Measurements from ENCODE around the gene HEATR9.

Gene HEATR9

DNA sequence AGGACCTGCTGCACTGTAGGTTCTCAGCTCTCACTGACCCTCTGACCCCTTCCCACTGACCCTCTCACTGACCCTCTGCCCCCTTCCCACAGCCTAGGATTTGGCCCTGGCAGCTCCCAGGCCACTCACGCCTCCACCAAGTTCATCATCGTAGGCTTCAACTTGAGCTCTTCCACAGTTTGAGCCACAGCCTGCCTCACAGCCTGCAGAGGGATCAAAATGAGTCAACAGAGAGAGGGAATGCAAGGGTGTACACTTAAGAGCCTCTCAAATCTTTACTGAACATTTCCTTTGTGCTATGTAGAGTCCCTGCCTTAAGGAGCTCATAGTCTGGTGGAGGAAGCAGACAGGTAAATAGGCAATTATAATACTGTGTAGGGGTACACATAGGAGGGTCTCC lies 12.1 kb downstream of the HEATR9 start:
- DNase-seq, result no peak

DNA sequence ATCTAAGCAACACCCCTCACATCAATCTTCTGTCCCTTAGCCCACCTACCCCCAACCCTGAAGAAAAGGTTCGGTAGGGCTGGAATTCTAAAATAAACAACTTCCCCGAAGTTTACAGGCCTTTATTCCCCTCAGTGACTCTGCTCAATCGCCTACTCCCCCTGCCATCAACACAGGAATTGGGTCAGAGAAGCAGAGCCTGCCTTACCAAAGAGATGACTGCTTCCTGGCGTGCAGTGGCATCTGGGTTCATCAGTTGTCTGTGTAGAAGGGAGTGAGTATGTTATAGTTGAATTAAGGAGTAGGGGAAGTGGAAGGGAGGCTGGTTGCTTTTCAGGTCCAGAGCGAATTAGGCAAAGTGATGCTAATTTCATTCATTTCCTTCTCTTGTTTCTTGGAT lies 12.7 kb downstream of the HEATR9 start:
- DNase-seq, result no peak

DNA sequence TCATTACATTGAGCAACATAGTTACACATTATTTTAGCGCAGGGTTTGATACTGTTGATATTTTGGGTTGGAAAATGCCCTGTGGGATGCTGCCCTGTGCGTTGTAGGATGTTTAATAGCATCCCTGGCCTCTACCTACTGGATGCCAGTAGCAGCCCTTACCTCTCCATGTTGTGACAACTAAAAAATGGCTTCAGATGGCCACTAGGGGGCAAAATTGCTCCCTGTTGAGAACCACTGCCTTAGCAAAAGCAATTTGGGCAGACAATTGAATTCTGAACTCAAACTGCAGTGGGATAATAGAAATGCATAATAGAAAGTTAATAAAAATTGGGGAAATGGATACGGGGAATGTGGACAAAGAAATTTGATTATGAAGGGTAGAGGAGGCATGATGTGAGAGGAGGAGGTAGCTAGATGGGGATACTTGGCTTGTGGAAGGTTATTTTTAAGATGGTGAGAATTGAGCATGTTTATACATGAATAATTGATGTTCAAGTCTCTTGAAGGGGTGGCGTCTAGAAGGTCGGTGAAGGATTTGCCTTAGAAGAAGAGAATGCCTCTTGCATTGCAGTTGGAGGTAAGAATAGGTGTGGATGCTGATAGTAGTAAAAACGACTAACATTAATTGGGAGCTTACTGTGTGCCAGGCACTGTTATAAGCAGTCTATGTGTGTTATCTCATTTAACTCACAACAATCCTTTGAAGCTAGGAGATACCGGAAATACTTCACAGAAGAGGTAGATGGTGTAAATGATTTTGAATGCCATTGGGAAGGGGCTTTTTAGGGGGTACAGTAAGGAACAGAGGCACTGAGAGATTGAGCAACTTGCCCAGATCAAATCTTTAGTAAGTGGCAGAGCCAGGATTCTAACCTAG lies 19.0 kb downstream of the HEATR9 start:
- peak in 1 of 4 experiments; percentile 3 for DNase-seq

DNA sequence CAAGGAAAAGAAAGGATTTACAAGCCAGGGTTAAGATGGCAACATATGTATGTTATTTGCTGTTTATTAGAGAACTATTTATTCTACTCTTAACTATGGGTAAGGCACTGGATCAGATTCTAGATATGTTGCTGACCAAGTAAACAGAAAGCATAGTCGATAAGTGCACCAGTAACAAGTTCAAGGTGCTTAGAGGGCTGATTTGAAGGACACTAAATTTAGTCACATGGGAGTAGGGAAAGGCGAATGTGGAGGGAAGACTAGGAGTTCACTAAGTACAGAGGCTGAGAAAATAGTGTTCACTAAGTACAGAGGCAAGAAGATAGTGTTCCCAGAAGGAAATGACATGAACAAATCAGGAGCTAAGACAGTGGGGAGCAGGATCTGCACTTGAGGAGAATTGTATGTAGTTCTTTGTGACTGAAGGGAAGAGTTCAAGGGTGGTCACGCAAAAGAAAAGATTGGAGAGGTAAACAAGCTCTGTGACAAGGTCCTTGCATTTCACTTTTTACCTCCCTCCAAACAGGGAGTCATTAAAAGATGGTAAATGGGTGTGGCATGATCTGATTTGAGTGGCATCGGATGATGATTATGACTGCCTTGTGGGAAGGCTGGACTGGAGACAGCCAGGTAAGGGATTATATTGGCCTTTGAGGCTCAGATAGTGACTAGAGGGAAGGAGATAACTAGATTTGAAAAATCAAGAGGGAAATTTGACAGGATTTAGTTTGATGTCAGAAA lies 20.9 kb downstream of the HEATR9 start:
- no peak for DNase-seq

DNA sequence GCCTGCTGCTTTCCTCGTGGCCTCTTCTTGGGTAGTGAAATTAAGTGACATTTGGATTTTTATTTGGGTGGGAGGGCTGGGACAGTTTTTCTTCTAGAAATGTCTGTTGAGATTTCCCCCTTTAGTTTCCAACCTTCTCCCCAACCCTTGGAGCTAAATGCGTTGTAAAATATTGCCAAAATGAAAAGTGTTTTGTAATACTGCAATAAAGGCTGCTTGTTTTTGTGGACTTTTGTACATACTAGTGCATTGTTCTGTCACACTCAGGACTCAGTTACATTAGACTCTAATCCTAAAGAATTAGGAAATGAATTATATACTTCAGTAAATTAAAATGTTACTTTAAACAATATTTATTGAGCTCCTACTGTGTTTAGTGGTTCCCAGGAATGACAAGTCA lies 21.7 kb downstream of the HEATR9 start:
- no peak for DNase-seq

DNA sequence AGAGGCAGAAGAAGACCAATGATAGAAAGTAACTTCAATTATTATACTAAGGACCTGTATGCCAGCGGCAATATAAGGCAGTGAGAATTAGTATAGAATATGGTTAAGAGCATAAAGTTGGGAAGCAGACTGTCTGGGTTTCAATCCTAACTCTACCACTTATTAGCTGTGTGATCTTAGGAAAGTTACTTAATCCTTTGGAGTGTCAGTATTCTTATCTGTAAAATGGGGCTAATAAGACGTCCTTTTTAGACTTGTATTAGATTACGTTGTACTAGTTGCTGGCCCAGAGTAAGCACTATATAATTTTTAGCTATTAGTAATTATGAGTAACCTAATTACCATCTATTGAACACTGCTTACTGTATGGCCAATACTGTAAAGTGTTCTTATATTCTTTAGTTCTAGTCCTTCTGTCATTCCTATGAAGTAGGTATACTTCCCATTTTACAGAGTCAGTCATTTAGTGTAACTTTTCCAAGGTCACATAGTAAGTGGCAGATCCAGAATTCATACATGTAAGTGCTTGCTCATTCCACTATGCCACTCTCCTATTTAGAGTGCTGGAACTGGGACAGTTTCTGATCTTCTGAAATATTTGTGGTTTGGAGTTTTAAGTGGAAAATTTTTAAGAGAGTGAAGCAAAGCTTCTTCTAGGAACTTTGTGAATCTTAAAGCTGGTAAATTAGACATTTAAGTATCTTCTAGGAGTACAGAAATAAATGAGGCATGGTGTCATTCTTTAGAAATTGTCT lies 22.5 kb downstream of the HEATR9 start:
- DNase-seq, result no peak

DNA sequence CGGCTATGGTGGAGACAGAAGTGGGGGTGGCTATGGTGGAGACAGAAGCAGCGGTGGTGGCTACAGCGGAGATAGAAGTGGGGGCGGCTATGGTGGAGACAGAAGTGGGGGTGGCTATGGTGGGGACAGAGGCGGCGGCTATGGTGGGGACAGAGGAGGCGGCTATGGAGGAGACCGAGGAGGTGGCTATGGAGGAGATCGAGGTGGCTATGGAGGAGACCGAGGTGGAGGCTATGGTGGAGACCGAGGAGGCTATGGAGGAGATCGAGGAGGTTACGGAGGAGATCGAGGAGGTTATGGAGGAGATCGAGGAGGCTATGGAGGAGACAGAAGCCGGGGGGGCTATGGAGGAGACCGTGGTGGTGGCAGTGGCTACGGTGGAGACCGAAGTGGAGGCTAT lies 24.1 kb downstream of the HEATR9 start:
- no peak for DNase-seq

DNA sequence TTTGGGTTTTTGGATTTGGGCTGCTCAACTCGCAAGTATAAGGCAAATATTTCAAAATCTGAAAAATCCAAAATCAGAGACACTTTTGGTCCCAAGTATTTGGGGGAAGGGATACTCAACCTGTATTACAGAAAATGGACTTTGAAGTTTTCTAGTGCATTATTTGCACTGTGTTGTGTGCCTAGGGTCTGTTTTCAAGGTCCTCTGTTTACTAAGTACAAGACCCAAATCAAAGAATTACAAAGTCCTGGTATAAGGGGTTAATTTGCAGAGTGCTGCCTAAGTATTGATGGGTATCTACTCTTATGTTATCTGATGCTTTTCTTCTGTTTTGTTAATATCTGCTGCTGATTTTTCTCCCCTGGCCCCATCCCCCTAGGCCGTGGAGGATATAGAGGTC lies 25.0 kb downstream of the HEATR9 start:
- no peak for DNase-seq

DNA sequence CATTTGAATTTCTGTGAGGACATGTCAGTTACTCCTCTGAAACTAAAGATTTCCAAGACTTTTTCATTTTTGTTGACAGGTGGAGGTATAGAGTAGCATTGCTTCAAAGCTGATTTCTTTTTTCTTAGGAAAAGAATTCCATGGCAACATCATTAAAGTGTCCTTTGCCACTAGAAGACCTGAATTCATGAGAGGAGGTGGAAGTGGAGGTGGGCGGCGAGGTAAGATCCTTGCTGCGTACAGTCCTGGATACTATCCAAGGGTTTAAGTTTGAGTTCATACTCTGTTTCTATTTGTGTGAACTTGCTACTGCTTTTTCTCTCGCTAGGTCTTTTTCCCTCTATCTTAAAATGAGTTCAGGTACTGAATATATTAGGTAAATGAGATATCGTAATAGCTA lies 26.5 kb downstream of the HEATR9 start:
- DNase-seq, result no peak

DNA sequence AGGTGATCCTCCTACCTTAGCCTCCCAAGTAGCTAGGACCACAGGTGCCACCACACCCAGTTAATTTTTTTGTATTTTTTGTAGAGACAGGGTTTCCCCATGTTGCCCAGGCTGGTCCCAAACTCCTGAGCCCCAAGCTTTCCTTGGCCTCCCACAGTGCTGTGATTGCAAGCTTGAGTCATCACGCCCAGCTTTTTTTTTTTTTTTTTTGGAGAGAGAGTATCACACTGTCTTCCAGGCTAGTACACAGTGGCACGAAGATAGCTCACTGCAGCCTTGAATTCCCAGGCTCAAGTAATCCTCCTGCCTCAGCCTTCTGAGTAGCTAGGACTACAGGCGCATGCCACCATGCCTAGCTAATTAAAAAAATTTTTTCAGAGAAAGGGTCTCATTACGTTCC lies 27.2 kb downstream of the HEATR9 start:
- DNase-seq, result no peak

DNA sequence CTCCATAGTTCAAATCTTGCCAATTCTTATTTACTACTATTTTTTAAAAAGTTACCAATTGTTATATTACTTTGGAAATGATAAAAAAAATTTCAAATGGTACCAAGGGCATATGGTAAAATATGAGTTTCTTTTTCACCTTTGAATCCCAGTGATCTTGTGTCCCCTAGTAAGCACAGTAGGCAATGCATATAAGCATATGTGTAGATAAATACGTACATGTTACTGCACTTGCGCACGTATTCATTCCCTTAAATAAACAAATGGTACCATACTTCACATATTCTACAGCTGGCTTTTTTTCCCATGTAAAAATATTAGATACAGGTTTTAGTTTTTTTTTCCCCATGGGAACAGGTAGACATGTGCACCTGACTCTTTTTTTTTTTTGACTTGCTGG lies 27.6 kb downstream of the HEATR9 start:
- DNase-seq, result no peak

DNA sequence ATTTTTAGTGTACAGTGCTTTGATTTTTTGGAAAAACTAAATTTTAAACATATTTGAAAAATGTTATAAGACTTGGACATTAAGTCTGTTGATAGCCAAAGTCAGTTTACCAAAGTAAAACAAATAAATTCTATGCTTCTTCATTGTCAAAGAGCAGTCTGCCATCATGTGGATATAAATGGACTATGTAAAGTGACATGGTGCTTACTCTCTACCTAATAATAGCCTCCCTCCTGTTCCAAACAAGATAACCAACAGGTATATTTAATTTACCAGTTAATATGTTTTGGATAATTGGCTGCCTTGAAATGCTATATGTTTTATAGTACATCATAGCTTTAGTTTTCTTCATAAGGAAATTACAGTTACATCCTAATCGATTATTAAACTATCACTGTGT lies 43.5 kb downstream of the HEATR9 start:
- DNase-seq, result no peak

DNA sequence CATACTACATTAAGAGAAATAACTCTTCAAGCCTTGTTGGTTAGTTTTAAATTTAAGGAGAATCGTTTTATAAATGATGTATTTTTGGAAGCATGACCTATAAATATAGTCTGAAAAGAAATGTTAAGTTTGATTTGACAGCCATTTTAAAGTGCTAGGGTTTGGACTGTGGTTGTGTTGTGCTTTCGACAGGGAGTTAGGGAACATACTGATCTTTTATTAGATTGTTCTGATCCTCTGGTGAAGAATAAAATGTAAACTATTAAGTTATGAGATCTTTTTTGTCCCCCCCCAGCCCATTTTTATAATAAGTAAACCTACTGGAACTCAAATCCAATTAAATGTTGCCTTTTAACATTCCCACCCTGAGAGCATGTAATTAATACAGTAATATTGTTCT lies 47.4 kb downstream of the HEATR9 start:
- DNase-seq, result no peak

DNA sequence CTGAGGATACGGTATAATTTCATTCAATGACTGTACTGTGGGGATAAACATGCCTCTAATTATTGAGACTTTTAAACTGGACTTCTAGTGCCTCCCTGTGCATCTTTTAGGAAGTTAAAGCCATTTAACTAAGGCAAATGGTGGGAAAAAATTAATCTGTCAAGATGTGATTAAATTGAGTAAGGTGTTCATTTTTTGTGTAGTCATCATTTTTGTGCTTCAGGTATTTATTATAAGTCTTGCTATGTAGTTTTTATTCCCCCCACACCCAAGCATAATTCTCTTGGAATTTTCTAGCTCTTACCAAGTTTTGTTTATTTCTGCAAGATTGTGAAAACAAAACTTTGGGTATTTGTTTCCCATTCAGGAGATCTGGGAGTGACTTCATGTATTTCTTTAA lies 49.2 kb downstream of the HEATR9 start:
- DNase-seq, result no peak

DNA sequence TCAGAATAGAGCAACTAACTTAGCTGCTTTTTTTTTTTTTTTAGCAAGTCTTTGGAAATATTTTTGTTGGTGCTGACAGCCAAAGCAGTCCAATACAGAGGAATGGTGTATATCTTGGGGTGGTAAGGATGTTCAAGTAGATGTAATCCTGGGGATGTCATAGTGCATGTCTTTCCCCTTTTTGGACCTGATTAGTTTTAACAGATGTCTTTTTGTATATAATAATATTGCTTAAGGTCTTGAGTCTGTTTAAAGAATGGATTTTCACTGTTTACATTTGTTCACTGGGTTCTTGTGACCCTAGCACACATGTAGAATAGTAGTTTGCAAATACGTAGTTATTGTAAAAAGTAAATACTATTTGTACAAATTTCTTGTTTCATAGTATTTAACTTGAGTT lies 51.5 kb downstream of the HEATR9 start:
- no peak for DNase-seq

DNA sequence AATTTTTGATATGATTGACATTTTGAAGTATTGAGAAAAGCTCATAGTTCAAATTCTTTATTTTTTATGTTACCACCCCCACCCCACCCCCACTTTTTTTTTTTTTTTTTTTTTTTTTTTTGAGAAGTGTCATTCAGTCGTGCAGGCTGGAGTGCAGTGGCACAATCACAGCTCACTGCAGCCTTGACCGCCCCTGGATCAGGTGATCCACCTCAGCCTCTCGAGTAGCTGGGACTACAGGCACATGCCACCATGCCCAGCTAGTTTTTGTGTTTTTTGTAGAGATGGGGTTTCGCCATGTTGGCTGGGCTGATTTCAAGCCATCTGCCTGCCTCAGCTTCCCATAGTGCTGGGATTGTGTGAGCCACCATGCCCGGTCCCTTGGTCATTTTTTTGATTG lies 52.0 kb downstream of the HEATR9 start:
- DNase-seq, result no peak

DNA sequence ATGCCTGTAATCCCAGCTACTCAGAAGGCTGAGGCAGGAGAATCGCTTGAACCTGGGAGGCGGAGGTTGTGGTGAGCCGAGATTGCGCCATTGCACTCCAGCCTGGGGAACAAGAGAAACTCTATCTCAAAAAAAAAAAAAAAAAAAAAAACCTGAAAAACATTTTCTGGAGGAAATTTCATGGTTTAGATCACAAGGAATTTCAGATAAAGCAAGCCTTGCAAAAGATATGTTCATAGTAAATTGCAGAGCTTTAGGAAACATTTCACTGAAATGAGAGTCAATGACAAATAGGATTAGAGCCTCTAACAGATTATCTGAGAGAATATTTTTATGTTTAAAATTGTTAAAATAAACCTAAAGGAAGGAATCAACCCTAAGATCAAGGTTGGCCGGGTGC lies 56.2 kb downstream of the HEATR9 start:
- DNase-seq, result no peak

DNA sequence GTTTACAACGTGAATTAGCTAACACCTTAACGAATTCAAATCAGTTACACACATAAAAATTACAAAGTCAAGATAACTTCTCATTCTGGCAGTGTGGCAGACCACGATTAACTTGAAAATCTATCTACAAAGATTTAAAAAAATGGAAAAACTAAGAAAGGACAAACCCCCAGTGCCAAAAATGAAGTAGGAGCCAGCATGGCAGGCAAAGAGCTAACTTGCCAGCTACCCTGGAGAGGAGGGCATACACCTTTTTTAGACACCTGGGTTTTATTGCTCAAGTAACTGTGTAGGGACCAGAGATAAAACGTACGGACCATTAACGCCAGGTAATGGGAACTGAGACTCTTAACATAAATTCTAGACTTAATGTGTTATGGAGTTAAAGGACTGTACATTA lies 56.9 kb downstream of the HEATR9 start:
- DNase-seq, result no peak

DNA sequence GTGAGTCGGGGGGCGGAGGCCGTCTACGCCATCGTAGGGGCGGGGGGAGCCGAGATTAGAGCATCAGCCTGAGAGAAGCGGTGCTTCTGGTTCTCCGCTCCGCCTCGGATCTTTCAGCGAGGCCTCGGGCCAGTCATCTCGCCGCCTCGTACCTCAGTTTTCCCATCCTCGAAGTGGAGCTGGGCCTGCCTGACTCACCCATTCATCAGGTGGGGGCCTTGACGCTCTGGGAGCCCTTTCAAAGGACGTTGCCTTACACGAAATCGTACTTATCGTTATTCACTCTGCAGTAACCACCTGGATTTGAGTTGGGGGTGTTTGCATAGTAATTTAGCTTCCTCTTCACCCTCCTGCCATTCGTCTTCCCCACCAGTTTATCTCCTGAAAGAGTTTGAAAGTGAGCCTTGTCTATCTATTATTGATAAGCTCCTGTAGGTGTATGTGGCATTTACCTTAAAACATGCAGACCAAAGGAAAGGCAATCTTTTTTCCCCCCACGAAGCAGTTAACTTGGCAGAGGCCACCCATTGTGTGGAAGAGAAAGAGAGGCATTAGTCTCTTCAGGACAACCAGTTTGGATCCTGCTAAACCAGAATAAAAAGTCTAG lies 58.7 kb downstream of the HEATR9 start:
- DNase-seq, result no peak

DNA sequence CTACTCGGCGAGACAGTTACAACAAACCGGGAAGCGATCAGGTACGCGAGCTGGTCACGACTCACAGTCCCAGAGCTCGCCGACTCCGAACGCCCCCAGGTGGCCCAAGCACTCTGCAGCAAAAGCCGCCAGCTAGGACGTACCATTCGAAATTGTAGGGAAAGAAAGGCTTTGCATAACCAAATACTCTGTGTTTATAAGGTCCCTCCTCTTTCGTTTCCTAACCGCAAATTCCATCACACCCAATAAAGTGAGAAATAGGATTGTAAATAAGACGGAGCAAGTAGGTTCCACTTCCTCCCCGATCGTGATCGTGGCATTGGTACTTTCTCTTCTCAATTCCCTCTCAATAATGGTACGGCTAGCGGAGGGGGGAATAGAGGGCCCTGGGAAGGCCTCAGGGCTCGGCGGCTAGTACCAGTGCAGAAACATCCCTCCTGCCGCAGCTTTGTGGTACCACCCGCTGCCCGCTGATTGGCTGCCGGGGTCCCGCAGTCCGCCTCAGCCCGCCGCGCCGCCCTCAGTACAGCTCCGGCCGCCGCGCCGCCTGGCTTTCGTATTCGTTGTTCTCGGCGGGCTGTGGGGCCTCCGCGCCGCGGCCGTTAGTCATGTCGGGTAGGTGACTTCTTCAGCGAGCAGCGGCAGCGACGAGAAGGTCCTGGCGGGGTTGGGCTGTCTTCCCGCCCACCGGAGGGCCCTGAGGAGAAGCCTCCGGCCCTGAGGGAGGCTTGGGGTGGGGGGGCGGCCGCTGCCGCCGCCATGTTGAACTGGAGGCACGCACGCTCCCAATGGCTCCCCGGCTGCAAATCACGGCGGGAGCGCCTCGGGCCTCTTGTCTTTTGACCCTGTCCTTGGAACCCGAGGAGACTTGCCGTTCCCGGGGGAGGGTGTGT lies 59.5 kb downstream of the HEATR9 start, which contains the start of gene TAF15:
TAF15 (plus strand) TSS at position 523 of the 893 bp plus-strand sequence; CDS start at position 609, 86 bp downstream.
- DNase-seq, result peak; percentile 80 to 91 (median 86)

DNA sequence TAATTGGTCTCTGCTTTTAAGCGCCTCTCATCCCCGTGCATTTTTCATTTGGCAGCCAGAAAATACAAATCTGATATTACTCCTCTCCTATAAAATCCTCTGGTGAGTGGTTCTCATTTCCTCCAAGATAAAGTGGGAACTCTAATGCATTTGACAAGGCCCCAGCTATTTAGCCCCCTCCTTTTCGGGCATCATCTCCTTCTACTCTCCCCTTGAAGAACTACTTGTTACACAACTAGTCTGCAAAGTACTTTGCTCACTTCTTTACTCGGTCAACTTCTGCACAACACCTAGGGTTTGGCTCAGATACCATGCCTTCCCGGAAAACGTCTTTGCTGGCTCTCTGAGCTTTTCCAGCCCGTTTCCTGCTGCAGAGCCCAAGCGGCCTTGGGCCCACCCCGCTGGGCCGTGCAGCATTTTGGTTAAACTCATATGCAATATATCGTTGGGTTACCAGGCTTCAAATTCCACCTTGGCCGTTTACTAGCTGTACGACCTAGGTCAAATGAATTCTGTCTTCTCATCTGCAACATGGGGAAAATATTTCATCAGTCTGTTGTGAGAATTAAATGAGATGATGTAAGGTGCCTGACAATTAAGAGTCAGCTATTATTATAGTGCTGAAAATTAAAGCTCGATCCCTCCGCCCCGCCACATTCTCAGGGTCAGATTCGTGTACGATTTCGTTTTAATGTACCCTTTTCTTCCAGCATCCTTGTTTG lies 60.3 kb downstream of the HEATR9 start:
- DNase-seq, result no peak
